OCI-LY3 (cell line): ENCODE data around the gene SFPQ.

ENCODE experiments used
- H2AFZ ChIP-seq: fragments of 200-600, 300-600 bp; shearing (Covaris generic); 2 replicates; pipeline ENCODE4 v1.6.0; 2014; ENCODE audit warnings: antibody characterized with exemption, low read depth, low read length
- H3K27ac ChIP-seq: fragments of 200-600, 300-600 bp; sonication (generic); 2 replicates; pipeline ENCODE4 v1.5.1; 2014; ENCODE audit warnings: mild to moderate bottlenecking, low read length, moderate library complexity, mixed read lengths
- H3K27me3 ChIP-seq: fragments of 200-600, 300-600 bp; sonication (generic); 2 replicates; pipeline ENCODE4 v1.6.1; 2014; ENCODE audit warnings: low read depth, low read length, mixed read lengths
- H3K36me3 ChIP-seq: fragments of 200-600, 300-600 bp; sonication (generic); replicated peaks from 2 replicates; pipeline ENCODE3; 2014; ENCODE audit warnings: low read depth, low read length, mixed read lengths
- H3K4me1 ChIP-seq: fragments of 300-600, 200-600 bp; sonication (generic); 2 replicates; pipeline ENCODE4 v1.6.1; 2014; ENCODE audit warnings: low read length, mixed read lengths
- H3K4me2 ChIP-seq: fragments of 200-600, 300-600 bp; sonication (generic); 2 replicates; pipeline ENCODE4 v1.6.1; 2014; ENCODE audit warnings: low read length, mixed read lengths
- H3K4me3 ChIP-seq: fragments of 300-600, 200-600 bp; sonication (generic); 2 replicates; pipeline ENCODE4 v1.5.1; 2014; ENCODE audit warnings: antibody characterized with exemption, mild to moderate bottlenecking, low read length, moderate library complexity
- H3K79me2 ChIP-seq: fragments of 300-600, 200-600 bp; shearing (Covaris generic); 2 replicates; pipeline ENCODE4 v1.6.1; 2014; ENCODE audit warnings: mild to moderate bottlenecking, low read length, mixed read lengths
- H3K9ac ChIP-seq: fragments of 300-600, 200-600 bp; shearing (Covaris generic); 2 replicates; pipeline ENCODE4 v1.6.0; 2014; ENCODE audit warnings: mild to moderate bottlenecking, low read length, moderate library complexity
- H3K9me3 ChIP-seq: fragments of 200-600, 300-600 bp; shearing (Covaris generic); 2 replicates; pipeline ENCODE4 v1.6.1; 2014; ENCODE audit warnings: low read length, mixed read lengths; ENCODE audit not compliant: insufficient read depth
- H4K20me1 ChIP-seq: fragments of 200-600, 300-600 bp; sonication (generic); 2 replicates; pipeline ENCODE4 v1.6.1; 2016; ENCODE audit warnings: low read length, mixed read lengths; ENCODE audit not compliant: insufficient read depth
- CTCF ChIP-seq: fragments of 200-600, 300-600 bp; sonication (generic); IDR thresholded peaks from 2 replicates; pipeline ENCODE4 v1.5.1; 2014; ENCODE audit warnings: antibody characterized with exemption, low read length, low read depth
- EZH2phosphoT487 ChIP-seq: fragments of 200-600 bp; shearing (Covaris generic); IDR thresholded peaks from 2 replicates; pipeline ENCODE4 v1.6.1; 2018; ENCODE audit warnings: antibody characterized with exemption, mixed run types, low read depth

The SFPQ gene

GRCh38 chr1:35185200-35185599, 7.7 kb downstream of the SFPQ start:
- Histone ChIP-seq H3K4me3 (no peak overlapping the region), H2AFZ (no peak overlapping the region), H3K9ac (no peak overlapping the region), H4K20me1 (peaks cover 100% of the 10 kb centered on the region), H3K9me3 (no peaks in the 10 kb centered on the region), H3K4me1 (peaks cover under 1% of the 10 kb centered on the region), H3K79me2 (peaks cover 100% of the 10 kb centered on the region), H3K27ac (no peak overlapping the region), H3K4me2 (no peak overlapping the region), H3K27me3 (no peaks in the 10 kb centered on the region), H3K36me3 (peaks cover 95% of the 10 kb centered on the region)
- TF ChIP-seq EZH2phosphoT487 (no peak), CTCF (no peak)

GRCh38 chr1:35184495-35185199, 8.3 kb downstream of the SFPQ start:
- no peak overlapping the region for H3K4me3 ChIP-seq
- H3K4me2 ChIP-seq = no peak overlapping the region
- no peaks in the 10 kb centered on the region for H3K27me3 ChIP-seq
- H3K79me2 ChIP-seq = peaks cover 100% of the 10 kb centered on the region
- H2AFZ ChIP-seq = no peak overlapping the region
- H3K9ac ChIP-seq = no peak overlapping the region
- TF ChIP-seq CTCF = no peak
- TF ChIP-seq EZH2phosphoT487 = no peak
- no peak overlapping the region for H3K27ac ChIP-seq
- H3K4me1 ChIP-seq = no peaks in the 10 kb centered on the region
- H3K36me3 ChIP-seq = peaks cover 95% of the 10 kb centered on the region
- peaks cover 100% of the 10 kb centered on the region for H4K20me1 ChIP-seq
- no peaks in the 10 kb centered on the region for H3K9me3 ChIP-seq

GRCh38 chr1:35181790-35182455, 11.0 kb downstream of the SFPQ start:
- Histone ChIP-seq H3K79me2 (peaks cover 88% of the 10 kb centered on the region), H4K20me1 (peaks cover 98% of the 10 kb centered on the region), H3K27ac (no peak overlapping the region), H3K27me3 (no peaks in the 10 kb centered on the region), H3K9me3 (no peaks in the 10 kb centered on the region), H3K9ac (no peak overlapping the region), H3K4me2 (no peak overlapping the region), H3K4me3 (no peak overlapping the region), H3K4me1 (no peaks in the 10 kb centered on the region), H2AFZ (no peak overlapping the region), H3K36me3 (peaks cover 91% of the 10 kb centered on the region)
- no peak for TF ChIP-seq CTCF
- TF ChIP-seq EZH2phosphoT487 = no peak

GRCh38 chr1:35180776-35181374, 12.1 kb downstream of the SFPQ start:
- Histone ChIP-seq H2AFZ (no peak overlapping the region), H4K20me1 (peaks cover 93% of the 10 kb centered on the region), H3K27me3 (no peaks in the 10 kb centered on the region), H3K27ac (no peak overlapping the region), H3K9ac (no peak overlapping the region), H3K79me2 (peaks cover 77% of the 10 kb centered on the region), H3K4me1 (no peaks in the 10 kb centered on the region), H3K4me3 (no peak overlapping the region), H3K9me3 (no peaks in the 10 kb centered on the region), H3K4me2 (no peak overlapping the region), H3K36me3 (peaks cover 86% of the 10 kb centered on the region)
- TF ChIP-seq CTCF (no peak), EZH2phosphoT487 (no peak)
